ENCODE results near the gene ENOSF1.

The ENOSF1 gene

DNA sequence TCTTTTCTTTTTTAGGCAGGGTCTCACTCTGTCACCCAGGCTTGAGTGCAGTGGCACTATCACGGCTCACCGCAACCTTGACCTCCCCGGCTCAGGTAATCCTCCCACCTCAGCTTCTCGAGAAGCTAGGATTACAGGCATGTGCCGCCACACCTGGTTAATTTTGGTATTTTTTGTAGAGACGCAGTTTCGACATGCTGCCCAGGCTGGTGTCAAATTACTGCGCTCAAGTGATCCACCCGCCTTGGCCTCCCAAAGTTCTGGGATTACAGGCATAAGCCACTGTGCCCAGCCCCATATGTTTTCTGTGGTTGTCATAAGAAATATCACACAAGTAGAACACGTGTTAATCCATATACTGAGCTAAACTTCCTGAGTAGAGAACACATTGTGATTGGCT is 14.6 kb downstream of the ENOSF1 start:
- Histone ChIP-seq H3K27me3 (ENCODE audit: insufficient read depth, low read length, poor library complexity) (no peaks in the 10 kb centered on the region), H3K79me2 (ENCODE audit: insufficient read depth, low read length) (no peaks in the 10 kb centered on the region), H3K27ac (ENCODE audit: low read length) (no peak overlapping the region), H4K20me1 (ENCODE audit: insufficient read depth, low read length) (no peaks in the 10 kb centered on the region), H3K4me2 (ENCODE audit: insufficient read depth, low read length) (no peak overlapping the region), H3K4me3 (ENCODE audit: low read depth in 1 of 2, low read length in 2 of 2) (no peak overlapping the region), H2AFZ (ENCODE audit: low read depth, low read length) (no peak overlapping the region), H3K9ac (ENCODE audit: low read depth, low read length) (no peak overlapping the region), H3K4me1 (ENCODE audit: insufficient read depth, low read length) (peaks cover 14% of the 10 kb centered on the region), H3K9me3 (ENCODE audit: insufficient read depth, low read length, severe bottlenecking) (no peaks in the 10 kb centered on the region), H3K36me3 (ENCODE audit: insufficient read depth, low read length) (no peaks in the 10 kb centered on the region)
- ATAC-seq (ENCODE audit: insufficient read depth, low read depth), result no peak
- no peak for DNase-seq
- TF ChIP-seq, protein P1, sequence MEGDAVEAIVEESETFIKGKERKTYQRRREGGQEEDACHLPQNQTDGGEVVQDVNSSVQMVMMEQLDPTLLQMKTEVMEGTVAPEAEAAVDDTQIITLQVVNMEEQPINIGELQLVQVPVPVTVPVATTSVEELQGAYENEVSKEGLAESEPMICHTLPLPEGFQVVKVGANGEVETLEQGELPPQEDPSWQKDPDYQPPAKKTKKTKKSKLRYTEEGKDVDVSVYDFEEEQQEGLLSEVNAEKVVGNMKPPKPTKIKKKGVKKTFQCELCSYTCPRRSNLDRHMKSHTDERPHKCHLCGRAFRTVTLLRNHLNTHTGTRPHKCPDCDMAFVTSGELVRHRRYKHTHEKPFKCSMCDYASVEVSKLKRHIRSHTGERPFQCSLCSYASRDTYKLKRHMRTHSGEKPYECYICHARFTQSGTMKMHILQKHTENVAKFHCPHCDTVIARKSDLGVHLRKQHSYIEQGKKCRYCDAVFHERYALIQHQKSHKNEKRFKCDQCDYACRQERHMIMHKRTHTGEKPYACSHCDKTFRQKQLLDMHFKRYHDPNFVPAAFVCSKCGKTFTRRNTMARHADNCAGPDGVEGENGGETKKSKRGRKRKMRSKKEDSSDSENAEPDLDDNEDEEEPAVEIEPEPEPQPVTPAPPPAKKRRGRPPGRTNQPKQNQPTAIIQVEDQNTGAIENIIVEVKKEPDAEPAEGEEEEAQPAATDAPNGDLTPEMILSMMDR (IDR thresholded peaks at IDR 0.05; ENCODE audit: borderline replicate concordance, extremely low read depth, low read length, poor library complexity, severe bottlenecking), result no peak
- no peak for TF ChIP-seq EZH2 (IDR thresholded peaks at IDR 0.05; ENCODE audit: borderline replicate concordance, low read depth, low read length, severe bottlenecking)

DNA sequence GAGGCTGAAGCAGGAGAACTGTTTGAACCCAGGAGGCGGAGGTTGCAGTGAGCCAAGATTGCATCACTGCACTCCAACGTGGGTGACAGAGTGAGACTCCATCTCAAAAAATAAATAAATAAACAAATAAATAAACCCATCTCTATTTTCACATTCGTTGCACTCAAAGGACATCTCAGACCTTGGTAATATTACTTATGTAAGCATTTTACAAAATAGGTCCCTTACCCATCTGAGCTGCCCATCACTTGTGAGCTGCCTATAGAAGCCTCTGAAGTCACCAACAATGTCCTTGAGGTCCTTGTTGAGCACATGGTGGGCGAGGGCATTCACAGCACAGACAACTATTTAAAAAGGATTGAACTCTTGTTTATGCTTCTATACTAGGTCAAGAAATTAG is 15.4 kb downstream of the ENOSF1 start:
- no peaks in the 10 kb centered on the region for H3K36me3 ChIP-seq (ENCODE audit: insufficient read depth, low read length)
- no peaks in the 10 kb centered on the region for H3K27me3 ChIP-seq (ENCODE audit: insufficient read depth, low read length, poor library complexity)
- H3K4me2 ChIP-seq (ENCODE audit: insufficient read depth, low read length), result no peak overlapping the region
- DNase-seq (no peak), ATAC-seq (ENCODE audit: insufficient read depth, low read depth) (no peak)
- no peak overlapping the region for H3K9ac ChIP-seq (ENCODE audit: low read depth, low read length)
- H2AFZ ChIP-seq (ENCODE audit: low read depth, low read length), result no peak overlapping the region
- H4K20me1 ChIP-seq (ENCODE audit: insufficient read depth, low read length), result no peaks in the 10 kb centered on the region
- H3K4me3 ChIP-seq (ENCODE audit: low read depth in 1 of 2, low read length in 2 of 2), result no peak overlapping the region
- H3K9me3 ChIP-seq (ENCODE audit: insufficient read depth, low read length, severe bottlenecking), result no peaks in the 10 kb centered on the region
- H3K4me1 ChIP-seq (ENCODE audit: insufficient read depth, low read length), result peaks cover 22% of the 10 kb centered on the region
- no peaks in the 10 kb centered on the region for H3K79me2 ChIP-seq (ENCODE audit: insufficient read depth, low read length)
- TF ChIP-seq, protein P1 (IDR thresholded peaks at IDR 0.05; ENCODE audit: borderline replicate concordance, extremely low read depth, low read length, poor library complexity, severe bottlenecking), result no peak
- TF ChIP-seq EZH2 (IDR thresholded peaks at IDR 0.05; ENCODE audit: borderline replicate concordance, low read depth, low read length, severe bottlenecking), result no peak
- no peak overlapping the region for H3K27ac ChIP-seq (ENCODE audit: low read length)

DNA sequence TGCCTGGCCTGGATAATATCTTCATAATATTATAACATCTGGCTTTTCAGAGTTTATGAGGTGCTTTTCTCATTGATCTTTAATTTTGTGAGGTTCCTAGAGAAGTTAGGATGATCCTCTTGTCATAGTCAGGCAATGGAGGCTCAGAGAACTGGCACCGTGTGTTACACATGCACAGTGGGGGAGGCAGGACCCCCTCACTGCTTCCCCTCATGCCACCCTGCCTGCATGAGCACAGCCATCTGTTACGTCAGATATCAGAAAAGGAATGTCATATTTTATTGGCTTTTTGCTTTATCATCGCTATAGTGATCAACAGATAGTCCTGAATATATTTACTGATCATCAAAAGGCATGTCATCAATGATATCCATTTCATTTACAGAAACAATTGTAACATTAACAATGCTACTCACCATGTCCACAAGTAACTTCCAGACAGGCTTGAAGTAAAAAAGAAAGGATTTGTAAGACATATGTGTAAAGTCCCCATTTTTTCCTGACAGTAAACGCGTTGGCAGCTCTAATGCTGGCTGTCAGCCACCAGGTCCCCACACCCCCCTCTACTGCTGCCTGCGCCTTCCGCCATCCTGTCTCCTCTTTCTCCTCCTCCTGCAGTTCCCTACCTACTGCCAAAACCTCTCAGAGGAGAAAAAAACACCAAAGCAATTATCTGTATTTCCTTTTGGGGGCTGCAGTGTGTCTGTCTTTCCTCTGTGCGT is 18.8 kb downstream of the ENOSF1 start:
- no peaks in the 10 kb centered on the region for H3K27me3 ChIP-seq (ENCODE audit: insufficient read depth, low read length, poor library complexity)
- H3K27ac ChIP-seq (ENCODE audit: low read length), result peak overlapping the region; percentile 78
- peak overlapping the region; percentile 27; the same call in 1 of the 2 replicates for H3K9ac ChIP-seq (ENCODE audit: low read depth, low read length)
- ATAC-seq (ENCODE audit: insufficient read depth, low read depth), result peak; percentile 20; the same call in 1 of the 3 replicates
- H3K4me3 ChIP-seq (ENCODE audit: low read depth in 1 of 2, low read length in 2 of 2), result no peak overlapping the region
- no peaks in the 10 kb centered on the region for H3K9me3 ChIP-seq (ENCODE audit: insufficient read depth, low read length, severe bottlenecking)
- no peak for DNase-seq
- H2AFZ ChIP-seq (ENCODE audit: low read depth, low read length), result peak overlapping the region; percentile 36; the same call in 1 of the 2 replicates
- peaks cover 27% of the 10 kb centered on the region for H3K4me1 ChIP-seq (ENCODE audit: insufficient read depth, low read length)
- TF ChIP-seq EZH2 (IDR thresholded peaks at IDR 0.05; ENCODE audit: borderline replicate concordance, low read depth, low read length, severe bottlenecking), result no peak
- TF ChIP-seq, protein P1 (IDR thresholded peaks at IDR 0.05; ENCODE audit: borderline replicate concordance, extremely low read depth, low read length, poor library complexity, severe bottlenecking), result no peak
- no peaks in the 10 kb centered on the region for H4K20me1 ChIP-seq (ENCODE audit: insufficient read depth, low read length)
- no peaks in the 10 kb centered on the region for H3K79me2 ChIP-seq (ENCODE audit: insufficient read depth, low read length)
- no peaks in the 10 kb centered on the region for H3K36me3 ChIP-seq (ENCODE audit: insufficient read depth, low read length)
- no peak overlapping the region for H3K4me2 ChIP-seq (ENCODE audit: insufficient read depth, low read length)
